GM21529 (cell line): ENCODE results near the gene C4orf17.

Source experiments
- ATAC-seq: cut with Tn5 transposase; IDR thresholded peaks from one replicate; pipeline ENCODE4 v1.9.1; 2021; ENCODE audit not compliant: unreplicated experiment

The C4orf17 gene

DNA sequence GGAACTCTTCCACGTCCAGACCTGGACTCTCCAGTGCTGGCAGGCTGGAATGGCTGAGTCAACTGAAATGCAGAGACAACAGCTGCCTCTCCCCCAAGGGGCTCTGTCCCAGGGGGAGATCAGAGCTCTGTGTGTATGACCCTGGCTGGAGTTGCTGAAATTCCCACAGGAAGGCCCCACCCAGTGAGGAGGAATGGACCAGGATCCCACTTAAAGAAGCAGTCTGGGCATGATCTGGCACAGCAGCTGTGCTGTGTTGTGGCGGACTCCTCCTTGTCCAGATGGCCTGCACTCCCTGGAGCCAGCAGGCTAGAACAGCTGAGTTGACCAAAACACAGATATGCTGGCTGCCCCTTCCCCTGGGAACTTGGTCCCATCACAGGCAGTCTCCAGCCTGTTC is 25.4 kb downstream of the C4orf17 start:
- no peak for ATAC-seq

GRCh38 chr4:99536848-99537247 is 26.0 kb downstream of the C4orf17 start:
- no peak for ATAC-seq

- no peak for ATAC-seq
Observed at GRCh38 chr4:99537674-99538073, 26.9 kb downstream of the C4orf17 start.

GRCh38 chr4:99540277-99540939 is 29.6 kb downstream of the C4orf17 start:
- no peak for ATAC-seq

GRCh38 chr4:99552872-99553271 is 42.1 kb downstream of the C4orf17 start:
- no peak for ATAC-seq

DNA sequence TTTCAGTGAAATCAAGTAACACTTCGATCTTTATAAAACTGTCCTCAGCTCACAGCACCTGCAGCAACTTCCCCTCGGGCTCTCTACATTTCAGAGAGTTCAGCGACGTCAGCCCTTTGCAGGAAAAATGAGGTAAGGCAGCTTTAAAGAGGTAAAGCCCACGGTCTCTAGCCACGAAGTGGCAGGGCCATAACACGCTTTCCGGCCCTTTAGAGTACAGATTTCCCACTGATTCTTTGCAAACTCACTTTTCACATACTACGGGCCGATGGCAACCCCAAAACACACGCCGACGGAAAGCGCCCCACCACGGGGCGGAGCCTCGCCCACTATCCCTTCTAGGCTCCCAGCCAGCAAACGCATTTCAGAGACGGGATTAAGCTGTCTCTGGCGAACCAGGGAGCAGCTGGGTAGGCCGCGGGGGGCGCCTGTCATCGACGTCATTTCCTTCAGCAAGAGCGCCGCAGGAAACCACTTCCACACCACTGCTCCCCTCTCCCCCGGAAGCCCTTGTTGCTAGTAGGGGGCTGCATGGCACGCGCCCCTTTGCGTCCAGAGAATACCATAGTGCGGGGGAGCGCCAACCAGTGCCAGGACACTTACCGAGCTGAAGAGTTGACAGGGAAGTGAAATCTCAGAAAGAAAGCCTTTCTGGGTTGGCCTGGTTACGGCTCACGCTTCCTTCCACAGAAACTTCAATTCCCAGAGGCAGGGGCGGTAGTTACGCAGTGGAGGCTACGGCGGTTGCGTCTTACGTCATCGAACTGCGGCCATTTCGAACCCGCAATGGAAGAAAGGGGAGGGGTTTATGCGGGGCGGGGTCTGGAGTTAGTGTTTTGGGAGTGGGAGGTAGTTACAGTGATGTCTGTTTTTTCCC is 52.7 kb downstream of the C4orf17 start, which contains the start of gene TRMT10A:
TSS of gene TRMT10A (minus strand) at position 730 of the 877 bp plus-strand sequence. CDS start 4,701 bp downstream, outside the sequence.
- peak; percentile 93 for ATAC-seq

- ATAC-seq, result no peak
Observed at GRCh38 chr4:99564921-99565320, 54.1 kb downstream of the C4orf17 start.

DNA sequence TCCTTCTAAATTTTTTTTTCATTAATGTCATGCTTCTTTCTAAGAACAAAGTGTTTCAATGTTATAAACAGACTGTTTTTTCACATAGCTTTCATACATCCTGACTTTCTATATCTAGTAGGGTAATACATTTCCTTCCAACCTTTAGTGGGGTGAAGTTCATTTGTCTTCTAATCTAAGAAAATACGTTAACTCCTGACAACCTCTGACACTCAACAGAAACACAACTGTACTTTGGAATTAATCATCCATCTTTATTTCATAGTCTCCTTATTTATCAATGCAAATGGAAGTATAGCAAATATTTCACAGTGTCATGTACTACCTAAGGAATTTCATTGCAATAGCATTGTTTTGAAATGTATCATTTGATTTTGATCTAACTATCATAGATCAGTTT is 61.1 kb downstream of the C4orf17 start:
- ATAC-seq, result no peak

- no peak for ATAC-seq
Observed at GRCh38 chr4:99572527-99573240, 61.9 kb downstream of the C4orf17 start.

- no peak for ATAC-seq
Observed at GRCh38 chr4:99573735-99574368, 63.0 kb downstream of the C4orf17 start.

DNA sequence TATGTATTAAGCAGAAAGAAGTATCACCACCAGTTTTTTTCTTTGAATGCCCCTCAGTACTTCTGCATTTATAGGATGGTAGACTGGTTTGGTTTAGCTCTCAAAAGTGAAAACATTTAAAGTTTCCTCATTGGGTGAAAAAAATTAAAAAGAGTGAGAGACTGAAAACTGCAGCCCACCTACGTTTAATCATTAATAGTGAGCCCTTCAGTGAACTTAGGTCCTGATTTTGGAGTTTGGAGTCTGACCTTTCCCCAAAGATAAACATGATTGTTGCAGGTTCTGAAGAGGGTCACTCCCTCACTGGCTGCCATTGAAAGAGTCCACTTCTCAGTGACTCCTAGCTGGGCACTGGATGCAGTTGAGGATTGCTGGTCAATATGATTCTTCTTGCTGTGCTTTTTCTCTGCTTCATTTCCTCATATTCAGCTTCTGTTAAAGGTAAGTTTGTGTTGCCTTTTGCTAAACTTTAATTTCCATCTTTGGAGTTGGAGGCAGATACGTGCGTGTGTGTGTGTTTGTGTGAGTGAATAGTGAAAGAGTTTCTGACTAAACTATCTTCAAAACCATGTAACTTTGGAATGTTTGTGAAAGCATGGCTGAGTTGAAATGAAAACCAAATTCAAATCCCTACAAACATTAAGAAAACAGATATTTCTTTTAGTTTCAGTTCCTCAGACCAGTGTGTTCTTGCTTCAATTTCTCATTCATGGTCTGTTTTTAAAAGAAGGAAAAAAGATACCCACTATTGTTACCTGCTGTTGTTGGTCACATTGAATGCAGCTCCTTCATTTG is 63.9 kb downstream of the C4orf17 start, which contains the start of gene MTTP:
TSS of gene MTTP (plus strand) at position 295 of the 795 bp plus-strand sequence. CDS start at position 381, 86 bp downstream.
- peak; percentile 88 for ATAC-seq

DNA sequence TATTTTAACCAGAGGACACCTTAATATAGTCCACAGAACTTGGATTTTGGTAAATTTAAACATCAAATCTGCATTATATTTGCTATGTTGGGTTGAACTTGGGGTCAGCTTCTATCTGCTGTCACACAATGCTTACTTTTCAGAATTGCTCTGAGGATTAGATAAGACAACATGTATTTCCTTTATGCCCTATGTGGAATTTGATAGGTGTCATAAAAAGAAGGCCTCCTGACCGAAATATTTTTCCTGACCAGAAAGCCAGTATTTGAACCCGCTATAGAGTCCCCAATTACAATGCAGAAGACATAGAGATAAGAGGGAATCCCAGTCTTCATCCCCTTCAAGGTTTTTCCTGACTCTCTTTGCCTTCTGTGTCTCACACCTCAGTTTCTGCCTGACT is 67.9 kb downstream of the C4orf17 start:
- no peak for ATAC-seq

GRCh38 chr4:99585516-99585915 is 74.7 kb downstream of the C4orf17 start:
- no peak for ATAC-seq

- ATAC-seq, result no peak
Observed at GRCh38 chr4:99586322-99586721, 75.5 kb downstream of the C4orf17 start.

DNA sequence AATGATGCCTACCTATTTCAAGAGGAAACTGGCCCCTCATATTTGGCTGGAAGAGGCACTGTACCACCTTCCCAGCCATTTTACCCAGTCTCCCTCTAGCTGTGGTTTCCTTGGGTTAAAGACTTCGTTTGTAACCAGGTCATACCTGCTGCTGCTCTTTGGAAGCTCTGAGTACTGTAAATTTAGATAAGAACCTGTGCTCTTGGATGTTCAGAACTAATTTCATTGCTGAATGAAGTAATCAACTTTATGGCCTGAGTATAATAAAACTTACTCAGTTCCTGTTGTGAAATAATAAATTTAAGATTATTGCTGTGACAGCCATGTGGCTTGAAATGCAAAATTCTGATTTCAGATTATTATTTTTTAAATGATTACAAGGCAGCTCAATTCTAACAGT is 76.0 kb downstream of the C4orf17 start:
- no peak for ATAC-seq

- ATAC-seq, result no peak
Observed at GRCh38 chr4:99587309-99587708, 76.5 kb downstream of the C4orf17 start.

DNA sequence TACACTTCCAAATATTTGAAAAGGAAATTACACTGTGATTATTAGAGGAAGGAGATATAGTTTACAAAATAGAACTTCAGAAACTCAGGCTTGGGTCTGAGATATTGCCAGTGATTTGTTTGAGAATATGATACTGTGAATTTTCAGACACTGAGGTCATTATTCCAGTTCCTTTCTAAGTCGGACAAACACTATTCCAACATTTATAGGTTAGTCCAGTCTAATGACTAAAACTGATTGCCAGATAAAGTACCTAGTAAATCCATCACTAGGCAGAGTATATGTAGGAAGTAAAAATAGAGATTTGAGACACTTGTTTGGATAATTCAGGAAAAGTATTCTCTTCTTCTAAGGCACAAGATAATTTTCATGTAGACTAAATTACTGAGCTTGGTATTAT is 77.0 kb downstream of the C4orf17 start:
- no peak for ATAC-seq

DNA sequence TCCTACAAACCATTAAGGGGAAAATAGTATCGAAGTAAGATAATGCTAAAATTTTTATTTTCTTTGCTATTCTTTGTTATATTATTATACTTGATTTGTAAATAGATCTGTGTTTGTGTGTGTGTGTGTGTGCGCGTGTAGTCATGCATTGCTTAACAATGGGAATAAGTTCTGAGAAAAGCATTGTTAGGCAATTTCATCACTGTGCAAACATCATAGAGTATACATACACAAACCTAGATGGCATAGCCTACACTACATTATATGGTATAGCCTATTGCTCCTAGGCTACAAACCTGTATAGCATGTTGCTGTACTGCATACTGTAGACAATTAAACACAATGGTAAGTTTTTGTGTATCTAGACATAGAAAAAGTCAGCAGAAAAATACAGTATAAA is 80.9 kb downstream of the C4orf17 start:
- no peak for ATAC-seq
